Stimulated activated CD4-positive, alpha-beta T cell treated with anti-CD3 and anti-CD28 coated beads, Interleukin-2, amount 100 ng/mL, for 48 hours (primary cell): Measurements from ENCODE around the gene RAPSN.

Source experiments
- DNase-seq, 2 donors: peaks; one replicate each; pipeline ENCODE4 v3.0.0-alpha.2; 2020

The RAPSN gene

GRCh38 chr11:47448566-47449427, at the start of gene RAPSN:
Gene RAPSN (minus strand): TSS chr11:47449136. CDS start chr11:47448964, 172 bp downstream.
- DNase-seq, result no peak

- DNase-seq, result no peak
Measured at GRCh38 chr11:47498149-47498548, 49.2 kb upstream of the RAPSN start.

- DNase-seq, result no peak
Measured at GRCh38 chr11:47496808-47497207, 47.9 kb upstream of the RAPSN start.

- no peak for DNase-seq
Measured at GRCh38 chr11:47495856-47496217, 46.9 kb upstream of the RAPSN start.

GRCh38 chr11:47495011-47495855, 46.3 kb upstream of the RAPSN start:
- no peak for DNase-seq

- no peak for DNase-seq
Measured at GRCh38 chr11:47489395-47489755, 40.4 kb upstream of the RAPSN start.

GRCh38 chr11:47488674-47489394, 39.9 kb upstream of the RAPSN start:
- no peak for DNase-seq

GRCh38 chr11:47488111-47488510, 39.2 kb upstream of the RAPSN start:
- no peak for DNase-seq

- DNase-seq, result no peak
Measured at GRCh38 chr11:47487421-47487820, 38.5 kb upstream of the RAPSN start.

GRCh38 chr11:47485107-47485506, 36.2 kb upstream of the RAPSN start:
- DNase-seq, result no peak

- DNase-seq, result no peak
Measured at GRCh38 chr11:47483457-47483856, 34.5 kb upstream of the RAPSN start.

- no peak for DNase-seq
Measured at GRCh38 chr11:47480762-47481161, 31.8 kb upstream of the RAPSN start.

- DNase-seq, result no peak
Measured at GRCh38 chr11:47478651-47479329, 29.9 kb upstream of the RAPSN start.

GRCh38 chr11:47477753-47478152, 28.8 kb upstream of the RAPSN start:
- DNase-seq, result no peak

GRCh38 chr11:47477323-47477722, 28.4 kb upstream of the RAPSN start:
- DNase-seq, result no peak

- no peak for DNase-seq
Measured at GRCh38 chr11:47470671-47471070, 21.7 kb upstream of the RAPSN start.

- DNase-seq, result no peak
Measured at GRCh38 chr11:47469361-47470179, 20.6 kb upstream of the RAPSN start.

GRCh38 chr11:47468598-47469214, 19.8 kb upstream of the RAPSN start:
- no peak for DNase-seq

- no peak for DNase-seq
Measured at GRCh38 chr11:47467357-47467756, 18.4 kb upstream of the RAPSN start.

- no peak for DNase-seq
Measured at GRCh38 chr11:47466701-47467250, 17.8 kb upstream of the RAPSN start.

GRCh38 chr11:47466201-47466600, 17.3 kb upstream of the RAPSN start:
- DNase-seq, result no peak
